MCF 10A (cell line): Measurements from ENCODE around the gene GET3. TPM values are rescaled to one million over a fixed set of nuclear protein-coding genes. Genes with fewer than 3 reads are reported as not detected.

ENCODE experiments used
- BruUV-seq: library from RNA; stranded (reverse); fragments of 400-500 nt; replicated peaks from 2 replicates; lab custom pipeline; 2021; lab: Mats Ljungman, UMichigan
- CTCF ChIA-PET: fragments of 300-600 bp; sonication (Branson Sonifier 250); formaldehyde crosslinking; extraction: SDS; loops from one replicate; lab custom pipeline; 2021; ENCODE audit warnings: antibody characterized with exemption, inconsistent platforms; lab: Yijun Ruan, JAX
- POLR2A ChIA-PET: fragments of 300-600, 350-650 bp; sonication (Branson Sonifier 250); formaldehyde crosslinking; extraction: SDS; loops from one replicate; lab custom pipeline; 2020; ENCODE audit warnings: antibody characterized with exemption, inconsistent platforms; lab: Yijun Ruan, JAX
- DNase-seq: peaks from one replicate; pipeline ENCODE4 v3.0.0-alpha.2; 2018; ENCODE audit not compliant: unreplicated experiment
- H3K27ac Mint-ChIP-seq: one replicate; pipeline ENCODE4 v1.8.0; 2022; ENCODE audit warnings: mild to moderate bottlenecking, low read depth, mixed read lengths; ENCODE audit not compliant: unreplicated experiment
- H3K27me3 Mint-ChIP-seq: one replicate; pipeline ENCODE4 v1.8.0; 2022; ENCODE audit warnings: mixed read lengths; ENCODE audit not compliant: insufficient read depth, unreplicated experiment
- H3K36me3 Mint-ChIP-seq: one replicate; pipeline ENCODE4 v1.8.0; 2022; ENCODE audit warnings: mild to moderate bottlenecking, moderate library complexity, mixed read lengths; ENCODE audit not compliant: insufficient read depth, unreplicated experiment
- H3K4me1 Mint-ChIP-seq: one replicate; pipeline ENCODE4 v1.8.0; 2022; ENCODE audit warnings: mixed read lengths; ENCODE audit not compliant: insufficient read depth, unreplicated experiment
- H3K4me3 Mint-ChIP-seq: one replicate; pipeline ENCODE4 v1.8.0; 2022; ENCODE audit warnings: mild to moderate bottlenecking, moderate library complexity, mixed read lengths; ENCODE audit not compliant: unreplicated experiment
- H3K9me3 Mint-ChIP-seq: one replicate; pipeline ENCODE4 v1.8.0; 2022; ENCODE audit warnings: mixed read lengths; ENCODE audit not compliant: unreplicated experiment
- CTCF ChIP-seq: fragments of 200-600 bp; IDR thresholded peaks from one replicate; pipeline ENCODE4 v1.8.0; 2022; ENCODE audit warnings: antibody characterized with exemption, mild to moderate bottlenecking; ENCODE audit not compliant: unreplicated experiment
- intact Hi-C: fragments of 100-400 bp; cut with micrococcal nuclease; formaldehyde crosslinking; loops from 2 replicates; pipeline ENCODE4 v1.14.1; 2022
- total RNA-seq: library from RNA; stranded (reverse); gene quantifications from 2 replicates; pipeline ENCODE4 v1.2.3, GENCODE V29; 2022

GET3 gene
- total RNA-seq, 1 experiment from 2014 or later, result 62.9 TPM

GRCh38 chr19:12759686-12760085 is 22.4 kb downstream of the GET3 start:
- intact Hi-C loops, result loop anchor here (1.0 kb wide), 2 partner anchors 37 to 88 kb away; no protein-coding TSS in a partner anchor
- POLR2A ChIA-PET, result interaction anchor here (0.8 to 3.4 kb wide), 9 partner anchors 8 to 89 kb away, joined by 3 to 15 read pairs (median 5); partner anchors contain the start of genes BEST2, GET3 and TRIR

GRCh38 chr19:12763100-12763499 is 25.8 kb downstream of the GET3 start:
- Mint-ChIP-seq H3K9me3 (no peaks in the 10 kb centered on the region), H3K36me3 (peaks cover 15% of the 10 kb centered on the region), H3K27me3 (no peaks in the 10 kb centered on the region), H3K27ac (no peak overlapping the region), H3K4me1 (peaks cover 10% of the 10 kb centered on the region), H3K4me3 (no peak overlapping the region)
- DNase-seq, result no peak
- TF ChIP-seq CTCF, result no peak
- BruUV-seq, result no TSS peak
- ChIA-PET CTCF (interaction anchor here (0.5 to 13.2 kb wide), 8 partner anchors 11 to 128 kb away, joined by 3 to 307 read pairs (median 10); partner anchors contain the start of genes BEST2, HOOK2, JUNB and PRDX2), POLR2A (interaction anchor here (0.6 to 1.0 kb wide), 5 partner anchors 13 to 48 kb away, joined by 3 to 4 read pairs (median 3); partner anchors contain the start of genes JUNB and TRIR)
- intact Hi-C loops, result no loop called here

More at GRCh38 chr19:12759686-12760085, 22.4 kb downstream of the GET3 start:
- H3K36me3 Mint-ChIP-seq, result no peaks in the 10 kb centered on the region
- CTCF ChIA-PET, result interaction anchor here (0.6 to 13.2 kb wide), 29 partner anchors 7 to 1374 kb away, joined by 3 to 307 read pairs (median 5); partner anchors contain the start of genes BEST2, GET3, HOOK2 and JUNB
- TF ChIP-seq CTCF, result no peak
- H3K27ac Mint-ChIP-seq, result no peak overlapping the region
- no peak overlapping the region for H3K4me3 Mint-ChIP-seq
- H3K9me3 Mint-ChIP-seq, result no peaks in the 10 kb centered on the region
- H3K27me3 Mint-ChIP-seq, result no peaks in the 10 kb centered on the region
- peaks cover 5% of the 10 kb centered on the region for H3K4me1 Mint-ChIP-seq
- BruUV-seq, result no TSS peak
- no peak for DNase-seq

DNA sequence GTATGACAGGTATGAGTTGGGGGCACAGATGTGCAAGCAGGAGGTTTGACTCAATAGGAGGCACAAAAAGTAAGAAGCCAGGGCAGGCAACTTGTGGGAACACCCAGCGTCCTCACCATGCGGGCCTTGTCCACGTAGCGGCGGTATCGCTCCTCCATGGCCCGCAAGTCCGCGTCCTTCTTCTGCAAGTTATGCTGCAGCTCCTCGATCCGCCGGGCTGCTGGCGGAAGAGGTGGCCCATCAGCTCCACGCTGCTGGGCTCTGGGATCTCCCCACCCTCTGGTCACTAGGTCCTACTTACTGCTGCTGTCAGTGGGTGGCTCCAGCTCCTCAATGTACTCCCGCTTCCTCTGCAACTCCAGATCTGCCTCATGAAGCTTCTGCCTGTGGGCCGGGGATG is 27.4 kb downstream of the GET3 start:
- no peak for TF ChIP-seq CTCF
- DNase-seq, result no peak
- H3K36me3 Mint-ChIP-seq, result peaks cover 20% of the 10 kb centered on the region
- ChIA-PET CTCF (interaction anchor here (0.6 to 13.2 kb wide), 10 partner anchors 7 to 84 kb away, joined by 3 to 307 read pairs (median 4); partner anchors contain the start of genes BEST2, JUNB, PRDX2 and THSD8), POLR2A (interaction anchor here (0.6 to 2.0 kb wide), 2 partner anchors 33 to 83 kb away, joined by 4 to 6 read pairs; no protein-coding TSS in a partner anchor)
- no peaks in the 10 kb centered on the region for H3K27me3 Mint-ChIP-seq
- H3K9me3 Mint-ChIP-seq, result no peaks in the 10 kb centered on the region
- no TSS peak for BruUV-seq
- no peak overlapping the region for H3K4me3 Mint-ChIP-seq
- H3K4me1 Mint-ChIP-seq, result peaks cover 10% of the 10 kb centered on the region
- intact Hi-C loops, result no loop called here
- no peak overlapping the region for H3K27ac Mint-ChIP-seq

- BruUV-seq, result no TSS peak
- H3K4me1 Mint-ChIP-seq, result peaks cover 5% of the 10 kb centered on the region
- H3K27ac Mint-ChIP-seq, result no peak overlapping the region
- intact Hi-C loops, result loop anchor here (1.0 kb wide), 1 partner anchor 30 kb away; no protein-coding TSS in a partner anchor
- CTCF ChIA-PET, result interaction anchor here (0.6 to 13.2 kb wide), 15 partner anchors 9 to 1390 kb away, joined by 3 to 307 read pairs (median 4); partner anchors contain the start of genes HOOK2, JUNB, PRDX2 and THSD8
- peak; percentile 77 for DNase-seq
- H3K4me3 Mint-ChIP-seq, result peak overlapping the region; percentile 69
- peak; percentile 67 for TF ChIP-seq CTCF
- no peaks in the 10 kb centered on the region for H3K27me3 Mint-ChIP-seq
- H3K36me3 Mint-ChIP-seq, result peaks cover 20% of the 10 kb centered on the region
- H3K9me3 Mint-ChIP-seq, result no peaks in the 10 kb centered on the region
- POLR2A ChIA-PET, result interaction anchor here (0.6 to 2.9 kb wide), 16 partner anchors 8 to 164 kb away, joined by 3 to 17 read pairs (median 4); partner anchors contain the start of genes GCDH, GET3, JUNB and PRDX2
Observed at GRCh38 chr19:12766051-12766521, 28.8 kb downstream of the GET3 start.
